HG02798 (cell line): ENCODE measurements around the gene QSOX2.

Experiments
- ATAC-seq: cut with Tn5 transposase; IDR thresholded peaks from one replicate; pipeline ENCODE4 v1.9.1; 2021; ENCODE audit warnings: mild to moderate bottlenecking; ENCODE audit not compliant: unreplicated experiment, poor library complexity

Gene QSOX2

GRCh38 chr9:136157477-136158265 lies 87.9 kb downstream of the QSOX2 start:
- ATAC-seq, result no peak
